HK-2 (cell line): Measurements from ENCODE around the gene RNF186.
"Not testable (repeated sequence)": the region's sequence is repeated elsewhere in the genome, so short reads cannot be mapped to it uniquely, and the experiment has no call there.

Source experiments
- DNase-seq: peaks from one replicate; pipeline ENCODE4 v3.0.0-alpha.2; 2018; ENCODE audit not compliant: unreplicated experiment

RNF186 gene

GRCh38 chr1:19794583-19794982 is 20.5 kb downstream of the RNF186 start:
- DNase-seq: no peak

- no peak for DNase-seq
These were observed 21.6 kb downstream of the RNF186 start for GRCh38 chr1:19793360-19794046.

GRCh38 chr1:19792237-19793002 is 22.7 kb downstream of the RNF186 start:
- DNase-seq: no peak

GRCh38 chr1:19790061-19790975 is 24.8 kb downstream of the RNF186 start:
- not testable (repeated sequence) for DNase-seq

- no peak for DNase-seq
These were observed 28.1 kb downstream of the RNF186 start for GRCh38 chr1:19786988-19787423.

GRCh38 chr1:19785660-19786059 is 29.4 kb downstream of the RNF186 start:
- DNase-seq: no peak

GRCh38 chr1:19780267-19780877 is 34.7 kb downstream of the RNF186 start:
- DNase-seq: no peak

- DNase-seq: no peak
These were observed 38.1 kb downstream of the RNF186 start for GRCh38 chr1:19776933-19777332.

- DNase-seq: no peak
These were observed 38.8 kb downstream of the RNF186 start for GRCh38 chr1:19776287-19776686.

- no peak for DNase-seq
These were observed 39.3 kb downstream of the RNF186 start for GRCh38 chr1:19775831-19776230.

- no peak for DNase-seq
These were observed 39.8 kb downstream of the RNF186 start for GRCh38 chr1:19775317-19775716.

GRCh38 chr1:19774180-19774785 is 40.8 kb downstream of the RNF186 start:
- DNase-seq: no peak

- no peak for DNase-seq
These were observed 41.6 kb downstream of the RNF186 start for GRCh38 chr1:19773485-19773884.

- no peak for DNase-seq
These were observed 43.0 kb downstream of the RNF186 start for GRCh38 chr1:19772053-19772452.

- DNase-seq: no peak
These were observed 43.7 kb downstream of the RNF186 start for GRCh38 chr1:19771350-19771749.

- no peak for DNase-seq
These were observed 44.5 kb downstream of the RNF186 start for GRCh38 chr1:19770436-19771190.

GRCh38 chr1:19769211-19769932 is 45.7 kb downstream of the RNF186 start:
- DNase-seq: no peak

GRCh38 chr1:19768353-19769210 is 46.5 kb downstream of the RNF186 start:
- no peak for DNase-seq

- DNase-seq: peak; percentile 75
These were observed 49.5 kb downstream of the RNF186 start for GRCh38 chr1:19765623-19766022.
